Tibial artery (tissue), 4 donors: ENCODE results near the gene SNX11.
"Not testable (repeated sequence)": the region's sequence is repeated elsewhere in the genome, so short reads cannot be mapped to it uniquely, and the experiment has no call there.

ENCODE experiments used
- DNase-seq, 2 donors: peaks; one replicate each; pipeline ENCODE4 v3.0.0-alpha.2; 2019
- H3K27ac ChIP-seq, 2 donors: fragments of 200-600 bp; sonication (generic) in 1 of 2; 1 replicate in 1 of 2; 2 replicates in 1 of 2; pipeline ENCODE4 v1.5.1; 2018 to 2019; ENCODE audit warnings: mild to moderate bottlenecking in 1 of 2
- H3K27me3 ChIP-seq, 2 donors: fragments of 200-600 bp; sonication (generic) in 1 of 2; one replicate each; pipeline versions ENCODE4 v1.5.1 to v1.6.0; 2016 to 2019
- H3K36me3 ChIP-seq, 3 donors: fragments of 200-600 bp; sonication (generic) in 2 of 3; one replicate each; pipeline ENCODE4 v1.5.1; 2016 to 2019; ENCODE audit warnings: mild to moderate bottlenecking in 2 of 3
- H3K4me1 ChIP-seq, 4 donors: fragments of 200-600 bp; sonication (generic) in 2 of 4; 1 replicate in 3 of 4; 2 replicates in 1 of 4; pipeline ENCODE4 v1.5.1; 2016 to 2019
- H3K4me3 ChIP-seq, 2 donors: fragments of 200-600 bp; sonication (generic) in 1 of 2; 1 replicate in 1 of 2; 2 replicates in 1 of 2; pipeline ENCODE4 v1.5.1; 2018 to 2019; ENCODE audit warnings: mild to moderate bottlenecking in 2 of 2
- H3K9me3 ChIP-seq, 3 donors: fragments of 200-600 bp; sonication (generic) in 1 of 3; one replicate each; pipeline ENCODE4 v1.5.1; 2016 to 2019
- intact Hi-C: fragments of 100-400 bp; cut with DNase I; formaldehyde crosslinking; loops from one replicate; pipeline ENCODE4 v1.15.0; 2023; ENCODE audit warnings: low total_unique reads
- TF ChIP-seq, protein P1 (sequence below), 2 experiments: fragments of 200-600 bp in 1 of 2; fragments of 450-650 bp in 1 of 2; IDR thresholded peaks; one replicate each; pipeline ENCODE4 v1.5.1; 2017 to 2019; ENCODE audit warnings: antibody characterized with exemption in 2 of 2, mild to moderate bottlenecking in 1 of 2, moderate library complexity in 1 of 2

SNX11 gene

DNA sequence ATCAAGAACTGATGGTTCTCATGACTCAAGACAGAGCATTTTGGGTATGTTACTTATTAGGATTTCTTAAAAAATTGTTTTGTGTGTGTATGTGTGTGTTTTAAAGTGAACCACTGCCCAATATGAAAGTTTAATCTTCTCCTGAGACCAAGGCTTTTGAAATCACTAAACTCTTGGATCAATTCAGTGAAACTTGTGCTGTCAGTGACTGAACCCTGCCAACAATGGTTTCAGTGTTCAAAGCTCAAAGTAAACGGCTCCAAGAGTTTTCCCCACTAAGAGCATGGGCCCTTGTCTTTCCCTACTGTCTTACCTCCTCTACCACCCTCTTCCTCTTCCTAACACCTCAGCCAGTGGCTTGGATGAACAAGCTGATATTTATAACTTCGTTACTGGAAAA lies 37.4 kb upstream of the SNX11 start:
- Histone ChIP-seq H3K4me1 (peaks cover 0 to 29% (median 8%) of the 10 kb centered on the region in 4 donors), H3K27me3 (no peaks in the 10 kb centered on the region), H3K4me3 (no peak overlapping the region), H3K36me3 (peaks cover 20 to 69% (median 28%) of the 10 kb centered on the region in 3 donors), H3K9me3 (no peaks in the 10 kb centered on the region), H3K27ac (no peak overlapping the region)
- DNase-seq = no peak
- TF ChIP-seq, protein P1, sequence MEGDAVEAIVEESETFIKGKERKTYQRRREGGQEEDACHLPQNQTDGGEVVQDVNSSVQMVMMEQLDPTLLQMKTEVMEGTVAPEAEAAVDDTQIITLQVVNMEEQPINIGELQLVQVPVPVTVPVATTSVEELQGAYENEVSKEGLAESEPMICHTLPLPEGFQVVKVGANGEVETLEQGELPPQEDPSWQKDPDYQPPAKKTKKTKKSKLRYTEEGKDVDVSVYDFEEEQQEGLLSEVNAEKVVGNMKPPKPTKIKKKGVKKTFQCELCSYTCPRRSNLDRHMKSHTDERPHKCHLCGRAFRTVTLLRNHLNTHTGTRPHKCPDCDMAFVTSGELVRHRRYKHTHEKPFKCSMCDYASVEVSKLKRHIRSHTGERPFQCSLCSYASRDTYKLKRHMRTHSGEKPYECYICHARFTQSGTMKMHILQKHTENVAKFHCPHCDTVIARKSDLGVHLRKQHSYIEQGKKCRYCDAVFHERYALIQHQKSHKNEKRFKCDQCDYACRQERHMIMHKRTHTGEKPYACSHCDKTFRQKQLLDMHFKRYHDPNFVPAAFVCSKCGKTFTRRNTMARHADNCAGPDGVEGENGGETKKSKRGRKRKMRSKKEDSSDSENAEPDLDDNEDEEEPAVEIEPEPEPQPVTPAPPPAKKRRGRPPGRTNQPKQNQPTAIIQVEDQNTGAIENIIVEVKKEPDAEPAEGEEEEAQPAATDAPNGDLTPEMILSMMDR (IDR thresholded peaks at IDR 0.05) = no peak
- intact Hi-C loops = no loop called here

DNA sequence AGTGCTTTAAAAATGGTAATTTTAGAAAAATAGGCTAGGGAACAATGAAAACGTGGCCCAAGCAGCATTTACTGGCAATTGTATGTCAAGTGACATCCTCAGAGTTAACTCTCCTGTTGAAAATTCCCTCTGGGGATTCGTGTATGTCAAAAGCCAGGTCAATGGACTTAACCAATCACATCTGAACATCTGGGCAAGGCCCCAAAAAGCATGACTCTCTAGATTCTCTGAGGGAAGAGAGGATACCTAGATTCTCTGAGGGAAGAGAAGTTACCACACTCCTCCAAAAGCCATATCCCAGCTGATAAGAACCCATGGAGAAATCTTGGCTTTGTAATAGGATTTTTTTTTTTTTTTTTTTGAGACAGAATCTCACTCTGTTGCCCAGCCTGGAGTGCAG lies 35.9 kb upstream of the SNX11 start:
- TF ChIP-seq, protein P1 (IDR thresholded peaks at IDR 0.05) = no peak
- no peak for DNase-seq
- intact Hi-C loops = no loop called here
- Histone ChIP-seq H3K27ac (no peak overlapping the region), H3K36me3 (peaks cover 28 to 76% (median 36%) of the 10 kb centered on the region in 3 donors), H3K4me3 (no peak overlapping the region), H3K27me3 (no peaks in the 10 kb centered on the region), H3K4me1 (peaks cover 0 to 19% (median 4%) of the 10 kb centered on the region in 4 donors), H3K9me3 (no peaks in the 10 kb centered on the region)

DNA sequence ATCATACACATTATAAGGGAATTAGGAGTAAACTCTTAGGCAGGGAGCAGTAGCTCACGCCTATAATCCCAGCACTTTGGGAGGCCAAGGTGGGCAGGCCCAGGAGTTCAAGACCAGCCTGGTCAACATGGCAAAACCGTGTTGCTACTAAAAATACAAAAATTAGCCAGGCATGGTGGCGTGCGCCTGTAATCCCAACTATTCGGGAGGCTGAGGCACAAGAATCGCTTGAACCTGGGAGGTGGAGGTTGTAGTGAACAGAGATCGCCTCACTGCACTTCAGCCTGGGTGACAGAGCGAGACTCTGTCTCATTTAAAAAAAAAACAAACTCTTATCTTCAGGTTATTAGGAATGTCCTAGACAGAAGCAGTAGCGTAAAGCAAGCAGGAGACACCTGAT lies 34.8 kb upstream of the SNX11 start:
- DNase-seq, H3K27ac ChIP-seq, H3K9me3 ChIP-seq, H3K4me3 ChIP-seq, H3K27me3 ChIP-seq, intact Hi-C loops: not testable (repeated sequence)
- Histone ChIP-seq H3K36me3 (peaks cover 28 to 75% (median 38%) of the 10 kb centered on the region in 3 donors), H3K4me1 (peaks cover 0 to 11% (median 4%) of the 10 kb centered on the region in 4 donors)

DNA sequence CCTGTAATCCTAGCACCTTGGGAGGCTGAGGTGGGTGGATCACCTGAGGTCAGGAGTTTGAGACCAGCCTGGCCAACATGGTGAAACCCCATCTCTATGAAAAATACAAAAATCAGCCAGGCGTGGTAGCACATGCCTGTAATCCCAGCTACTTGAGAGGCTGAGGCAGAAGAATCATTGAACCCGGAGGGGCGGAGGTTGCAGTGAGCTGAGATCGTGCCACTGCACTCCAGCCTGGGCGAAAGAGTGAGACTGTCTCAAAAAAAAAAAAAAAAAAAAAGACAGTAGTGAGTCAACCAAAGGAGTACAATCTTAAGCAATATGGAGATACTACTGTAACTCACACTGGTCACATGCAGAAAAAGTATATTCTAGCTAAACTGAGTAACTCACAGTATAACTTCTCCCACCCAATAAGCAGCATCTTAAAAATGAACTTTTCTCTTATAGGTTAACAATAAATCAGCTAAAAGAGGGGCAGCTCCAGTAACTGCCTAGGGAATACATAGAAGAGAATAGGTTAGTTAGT lies 33.9 kb upstream of the SNX11 start:
- H3K9me3 ChIP-seq, H3K27me3 ChIP-seq, H3K4me1 ChIP-seq, H3K4me3 ChIP-seq, DNase-seq: not testable (repeated sequence)
- peak overlapping the region in 1 of 2 donors; percentile 1 for H3K27ac ChIP-seq
- peaks cover 25 to 69% (median 38%) of the 10 kb centered on the region in 3 donors for H3K36me3 ChIP-seq
- intact Hi-C loops = loop anchor here (1.0 to 2.0 kb wide), 2 partner anchors 37 to 47 kb away; partner anchors contain the start of gene COPZ2

DNA sequence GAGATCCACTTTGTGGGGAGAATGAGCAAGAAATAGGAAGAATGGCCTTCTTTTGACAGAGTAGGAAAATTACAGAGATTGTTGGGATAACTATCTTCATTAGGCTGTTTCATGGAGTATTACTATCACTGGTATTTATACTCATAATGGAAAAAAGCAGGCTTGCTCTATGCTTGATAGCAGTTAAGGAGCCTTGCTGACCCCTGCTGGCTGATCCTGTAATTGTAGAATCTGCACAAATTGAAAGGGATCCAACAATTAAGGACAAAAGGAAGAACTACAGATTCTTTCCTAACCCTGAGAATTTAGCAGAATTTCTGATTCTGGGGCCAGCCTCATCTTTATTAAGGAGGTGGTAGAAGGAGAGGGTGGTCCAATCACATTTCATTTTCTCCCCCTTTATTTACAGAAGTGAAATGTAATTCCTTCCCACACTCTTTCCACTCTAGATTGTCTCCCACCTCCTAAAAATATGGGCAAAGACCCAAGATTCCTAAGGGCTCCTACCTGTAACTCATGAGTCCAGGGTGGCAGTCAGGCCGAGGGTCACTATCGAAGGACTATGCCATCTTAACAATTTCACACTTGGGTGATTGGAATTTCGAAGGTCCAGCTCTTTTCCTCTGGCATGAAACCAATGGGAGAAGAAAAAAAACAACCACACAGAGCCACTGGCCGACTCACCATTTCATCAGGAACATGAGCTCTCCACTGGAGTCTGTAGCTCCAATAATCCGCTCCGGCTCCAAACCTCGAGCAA lies 33.1 kb upstream of the SNX11 start:
- Histone ChIP-seq H3K4me1 (peaks cover 0 to 5% (median 0%) of the 10 kb centered on the region in 4 donors), H3K27me3 (no peaks in the 10 kb centered on the region), H3K36me3 (peaks cover 16 to 61% (median 38%) of the 10 kb centered on the region in 3 donors), H3K9me3 (no peaks in the 10 kb centered on the region), H3K4me3 (no peak overlapping the region), H3K27ac (peak overlapping the region; percentile 1 to 30)
- DNase-seq = peak; percentile 79 to 91
- intact Hi-C loops = loop anchor here (1.0 to 5.0 kb wide), 3 partner anchors 38 to 58 kb away; partner anchors contain the start of gene COPZ2
- TF ChIP-seq, protein P1 (IDR thresholded peaks at IDR 0.05) = peak; percentile 83 to 94

DNA sequence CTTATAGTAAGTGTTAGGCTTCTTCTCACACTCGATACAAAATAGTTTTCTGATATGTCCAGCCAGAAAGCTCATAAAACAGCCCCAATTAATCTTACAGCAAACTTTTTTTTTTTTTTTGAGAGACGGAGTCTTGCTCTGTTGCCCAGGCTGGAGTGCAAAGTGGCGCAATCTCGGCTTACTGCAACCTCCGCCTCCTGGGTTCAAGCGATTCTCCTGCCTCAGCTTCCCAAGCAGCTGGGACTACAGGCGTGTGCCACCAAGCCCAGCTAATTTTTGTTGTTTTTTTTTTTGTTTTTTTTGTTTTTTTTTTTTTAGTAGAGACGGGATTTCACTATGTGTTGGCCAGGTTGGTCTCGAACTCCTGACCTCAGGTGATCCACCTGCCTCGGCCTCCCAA lies 30.4 kb upstream of the SNX11 start:
- H3K27ac ChIP-seq, H3K27me3 ChIP-seq, DNase-seq, H3K4me3 ChIP-seq, H3K9me3 ChIP-seq, H3K4me1 ChIP-seq: not testable (repeated sequence)
- H3K36me3 ChIP-seq = peaks cover 9 to 47% (median 28%) of the 10 kb centered on the region in 3 donors
- intact Hi-C loops = loop anchor here (5.0 kb wide), 1 partner anchor 55 kb away; no protein-coding TSS in a partner anchor

DNA sequence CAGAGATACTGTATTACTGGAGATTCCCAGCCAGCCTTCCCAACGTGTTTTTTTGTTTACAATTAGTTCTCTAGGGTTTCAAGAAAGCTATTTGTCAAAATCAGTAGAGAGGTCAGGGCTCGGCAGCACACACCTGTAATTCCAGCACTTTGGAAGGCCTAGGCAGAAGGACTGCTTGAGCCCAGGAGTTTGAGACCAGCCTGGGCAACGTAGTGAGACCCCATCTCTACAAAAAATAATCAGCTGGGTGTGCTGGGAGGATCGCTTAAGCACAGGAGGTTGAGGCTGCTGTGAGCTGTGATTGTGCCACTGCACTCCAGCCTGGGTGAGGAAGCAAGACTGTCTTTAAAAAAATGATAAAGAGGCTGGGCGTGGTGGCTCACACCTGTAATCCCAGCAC lies 25.7 kb upstream of the SNX11 start:
- Histone ChIP-seq H3K4me1 (peaks cover 0 to 17% (median 11%) of the 10 kb centered on the region in 4 donors), H3K4me3 (no peak overlapping the region), H3K9me3 (no peaks in the 10 kb centered on the region), H3K36me3 (peaks cover 0 to 3% (median under 1%) of the 10 kb centered on the region in 3 donors), H3K27me3 (no peaks in the 10 kb centered on the region), H3K27ac (no peak overlapping the region)
- no peak for DNase-seq
- intact Hi-C loops = no loop called here
- TF ChIP-seq, protein P1 (IDR thresholded peaks at IDR 0.05) = no peak
